ENCODE results near the gene MAMSTR. TPM values are rescaled to one million over a fixed set of nuclear protein-coding genes. Genes with fewer than 3 reads are reported as not detected.
"Not testable (repeated sequence)": the region's sequence is repeated elsewhere in the genome, so short reads cannot be mapped to it uniquely, and the experiment has no call there.

The MAMSTR gene
- total RNA-seq, 1 donor from 2014 or later = 5.2 TPM

GRCh38 chr19:48708471-48708870 lies 11.1 kb downstream of the MAMSTR start:
- Histone ChIP-seq H3K27me3 (ENCODE audit: control insufficient read depth in 3 of 3, insufficient read depth in 3 of 3, low read length in 3 of 3) (no peaks in the 10 kb centered on the region), H3K4me1 (ENCODE audit: control insufficient read depth in 3 of 3, insufficient read depth in 3 of 3, low read length in 3 of 3) (peaks cover 2 to 7% (median 4%) of the 10 kb centered on the region in 3 donors), H3K36me3 (ENCODE audit: control insufficient read depth in 3 of 3, insufficient read depth in 3 of 3, low read length in 3 of 3) (peaks cover 4 to 8% (median 6%) of the 10 kb centered on the region in 3 donors), H3K9ac (ENCODE audit: low read depth in 1 of 3, low read length in 3 of 3) (no peak overlapping the region), H3K9me3 (ENCODE audit: control insufficient read depth in 3 of 3, low read length in 3 of 3) (peaks cover 0 to 3% (median 0%) of the 10 kb centered on the region in 3 donors), H3K27ac (ENCODE audit: low read depth, low read length) (no peak overlapping the region), H3K4me3 (ENCODE audit: low read length in 3 of 3) (no peak overlapping the region)

- H3K4me3 ChIP-seq (ENCODE audit: low read length in 3 of 3) = no peak overlapping the region
- no peaks in the 10 kb centered on the region for H3K36me3 ChIP-seq (ENCODE audit: control insufficient read depth in 3 of 3, insufficient read depth in 3 of 3, low read length in 3 of 3)
- H3K27me3 ChIP-seq (ENCODE audit: control insufficient read depth in 3 of 3, insufficient read depth in 3 of 3, low read length in 3 of 3) = no peaks in the 10 kb centered on the region
- no peak overlapping the region for H3K9ac ChIP-seq (ENCODE audit: low read depth in 1 of 3, low read length in 3 of 3)
- H3K4me1 ChIP-seq (ENCODE audit: control insufficient read depth in 3 of 3, insufficient read depth in 3 of 3, low read length in 3 of 3) = no peaks in the 10 kb centered on the region
- H3K9me3 ChIP-seq (ENCODE audit: control insufficient read depth in 3 of 3, low read length in 3 of 3) = no peaks in the 10 kb centered on the region
- no peak overlapping the region for H3K27ac ChIP-seq (ENCODE audit: low read depth, low read length)
These were observed 14.1 kb downstream of the MAMSTR start for GRCh38 chr19:48705431-48705830.

GRCh38 chr19:48703316-48703715 lies 16.2 kb downstream of the MAMSTR start:
- Histone ChIP-seq H3K9ac (ENCODE audit: low read depth in 1 of 3, low read length in 3 of 3) (no peak overlapping the region), H3K4me3 (ENCODE audit: low read length in 3 of 3) (no peak overlapping the region), H3K27me3 (ENCODE audit: control insufficient read depth in 3 of 3, insufficient read depth in 3 of 3, low read length in 3 of 3) (no peaks in the 10 kb centered on the region), H3K4me1 (ENCODE audit: control insufficient read depth in 3 of 3, insufficient read depth in 3 of 3, low read length in 3 of 3) (peaks cover 0 to under 1% (median 0%) of the 10 kb centered on the region in 3 donors), H3K9me3 (ENCODE audit: control insufficient read depth in 3 of 3, low read length in 3 of 3) (no peaks in the 10 kb centered on the region), H3K36me3 (ENCODE audit: control insufficient read depth in 3 of 3, insufficient read depth in 3 of 3, low read length in 3 of 3) (no peaks in the 10 kb centered on the region), H3K27ac (ENCODE audit: low read depth, low read length) (no peak overlapping the region)

- H3K27ac ChIP-seq (ENCODE audit: low read depth, low read length) = no peak overlapping the region
- H3K4me3 ChIP-seq (ENCODE audit: low read length in 3 of 3) = no peak overlapping the region
- peaks cover 0 to 5% (median 0%) of the 10 kb centered on the region in 3 donors for H3K27me3 ChIP-seq (ENCODE audit: control insufficient read depth in 3 of 3, insufficient read depth in 3 of 3, low read length in 3 of 3)
- no peak overlapping the region for H3K9ac ChIP-seq (ENCODE audit: low read depth in 1 of 3, low read length in 3 of 3)
- no peaks in the 10 kb centered on the region for H3K36me3 ChIP-seq (ENCODE audit: control insufficient read depth in 3 of 3, insufficient read depth in 3 of 3, low read length in 3 of 3)
- peaks cover 0 to 4% (median 0%) of the 10 kb centered on the region in 3 donors for H3K4me1 ChIP-seq (ENCODE audit: control insufficient read depth in 3 of 3, insufficient read depth in 3 of 3, low read length in 3 of 3)
- no peaks in the 10 kb centered on the region for H3K9me3 ChIP-seq (ENCODE audit: control insufficient read depth in 3 of 3, low read length in 3 of 3)
These were observed 16.8 kb downstream of the MAMSTR start for GRCh38 chr19:48702701-48703100.

GRCh38 chr19:48698046-48698445 lies 21.5 kb downstream of the MAMSTR start:
- no peaks in the 10 kb centered on the region for H3K36me3 ChIP-seq (ENCODE audit: control insufficient read depth in 3 of 3, insufficient read depth in 3 of 3, low read length in 3 of 3)
- peaks cover 12 to 23% (median 14%) of the 10 kb centered on the region in 3 donors for H3K27me3 ChIP-seq (ENCODE audit: control insufficient read depth in 3 of 3, insufficient read depth in 3 of 3, low read length in 3 of 3)
- H3K9ac ChIP-seq (ENCODE audit: low read depth in 1 of 3, low read length in 3 of 3) = no peak overlapping the region
- no peaks in the 10 kb centered on the region for H3K9me3 ChIP-seq (ENCODE audit: control insufficient read depth in 3 of 3, low read length in 3 of 3)
- H3K4me1 ChIP-seq (ENCODE audit: control insufficient read depth in 3 of 3, insufficient read depth in 3 of 3, low read length in 3 of 3) = peaks cover 6 to 10% (median 8%) of the 10 kb centered on the region in 3 donors
- no peak overlapping the region for H3K4me3 ChIP-seq (ENCODE audit: low read length in 3 of 3)
- no peak overlapping the region for H3K27ac ChIP-seq (ENCODE audit: low read depth, low read length)

- Histone ChIP-seq H3K9me3 (ENCODE audit: control insufficient read depth in 3 of 3, low read length in 3 of 3) (no peaks in the 10 kb centered on the region), H3K9ac (ENCODE audit: low read depth in 1 of 3, low read length in 3 of 3) (peak overlapping the region in 2 of 3 donors; percentile 32 to 50), H3K36me3 (ENCODE audit: control insufficient read depth in 3 of 3, insufficient read depth in 3 of 3, low read length in 3 of 3) (no peaks in the 10 kb centered on the region), H3K27ac (ENCODE audit: low read depth, low read length) (no peak overlapping the region), H3K4me1 (ENCODE audit: control insufficient read depth in 3 of 3, insufficient read depth in 3 of 3, low read length in 3 of 3) (peaks cover 6 to 10% (median 8%) of the 10 kb centered on the region in 3 donors), H3K27me3 (ENCODE audit: control insufficient read depth in 3 of 3, insufficient read depth in 3 of 3, low read length in 3 of 3) (peaks cover 12 to 23% (median 14%) of the 10 kb centered on the region in 3 donors), H3K4me3 (ENCODE audit: low read length in 3 of 3) (peak overlapping the region in 2 of 3 donors; percentile 46 to 52)
These were observed 23.0 kb downstream of the MAMSTR start for GRCh38 chr19:48696353-48697010.

GRCh38 chr19:48695743-48696352 lies 23.7 kb downstream of the MAMSTR start, which contains the start of gene FUT2:
TSS of gene FUT2 (plus strand) at chr19:48695971. CDS start at chr19:48702957, 6,986 bp downstream.
- Histone ChIP-seq H3K27me3 (ENCODE audit: control insufficient read depth in 3 of 3, insufficient read depth in 3 of 3, low read length in 3 of 3) (peaks cover 12 to 23% (median 14%) of the 10 kb centered on the region in 3 donors), H3K9me3 (ENCODE audit: control insufficient read depth in 3 of 3, low read length in 3 of 3) (no peaks in the 10 kb centered on the region), H3K27ac (ENCODE audit: low read depth, low read length) (no peak within 1 kb of the TSS), H3K4me3 (ENCODE audit: low read length in 3 of 3) (peak within 1 kb of the TSS in 2 of 3 donors; percentile 46 to 52), H3K4me1 (ENCODE audit: control insufficient read depth in 3 of 3, insufficient read depth in 3 of 3, low read length in 3 of 3) (peaks cover 6 to 10% (median 8%) of the 10 kb centered on the region in 3 donors), H3K9ac (ENCODE audit: low read depth in 1 of 3, low read length in 3 of 3) (peak within 1 kb of the TSS in 2 of 3 donors; percentile 32 to 50), H3K36me3 (ENCODE audit: control insufficient read depth in 3 of 3, insufficient read depth in 3 of 3, low read length in 3 of 3) (no peaks in the 10 kb centered on the region)

- H3K36me3 ChIP-seq (ENCODE audit: control insufficient read depth in 3 of 3, insufficient read depth in 3 of 3, low read length in 3 of 3); H3K27ac ChIP-seq (ENCODE audit: low read depth, low read length); H3K9ac ChIP-seq (ENCODE audit: low read depth in 1 of 3, low read length in 3 of 3); H3K4me3 ChIP-seq (ENCODE audit: low read length in 3 of 3); H3K4me1 ChIP-seq (ENCODE audit: control insufficient read depth in 3 of 3, insufficient read depth in 3 of 3, low read length in 3 of 3); H3K9me3 ChIP-seq (ENCODE audit: control insufficient read depth in 3 of 3, low read length in 3 of 3): not testable (repeated sequence)
- H3K27me3 ChIP-seq (ENCODE audit: control insufficient read depth in 3 of 3, insufficient read depth in 3 of 3, low read length in 3 of 3) = peaks cover 12 to 23% (median 14%) of the 10 kb centered on the region in 3 donors
These were observed 25.9 kb downstream of the MAMSTR start for GRCh38 chr19:48693629-48694028.

GRCh38 chr19:48689449-48689848 lies 30.1 kb downstream of the MAMSTR start:
- H3K4me1 ChIP-seq (ENCODE audit: control insufficient read depth in 3 of 3, insufficient read depth in 3 of 3, low read length in 3 of 3) = no peaks in the 10 kb centered on the region
- H3K27ac ChIP-seq (ENCODE audit: low read depth, low read length) = no peak overlapping the region
- no peaks in the 10 kb centered on the region for H3K9me3 ChIP-seq (ENCODE audit: control insufficient read depth in 3 of 3, low read length in 3 of 3)
- no peaks in the 10 kb centered on the region for H3K36me3 ChIP-seq (ENCODE audit: control insufficient read depth in 3 of 3, insufficient read depth in 3 of 3, low read length in 3 of 3)
- no peak overlapping the region for H3K9ac ChIP-seq (ENCODE audit: low read depth in 1 of 3, low read length in 3 of 3)
- H3K4me3 ChIP-seq (ENCODE audit: low read length in 3 of 3) = no peak overlapping the region
- no peaks in the 10 kb centered on the region for H3K27me3 ChIP-seq (ENCODE audit: control insufficient read depth in 3 of 3, insufficient read depth in 3 of 3, low read length in 3 of 3)

- Histone ChIP-seq H3K9me3 (ENCODE audit: control insufficient read depth in 3 of 3, low read length in 3 of 3) (no peaks in the 10 kb centered on the region), H3K27ac (ENCODE audit: low read depth, low read length) (no peak overlapping the region), H3K9ac (ENCODE audit: low read depth in 1 of 3, low read length in 3 of 3) (no peak overlapping the region), H3K4me3 (ENCODE audit: low read length in 3 of 3) (no peak overlapping the region), H3K36me3 (ENCODE audit: control insufficient read depth in 3 of 3, insufficient read depth in 3 of 3, low read length in 3 of 3) (no peaks in the 10 kb centered on the region), H3K27me3 (ENCODE audit: control insufficient read depth in 3 of 3, insufficient read depth in 3 of 3, low read length in 3 of 3) (no peaks in the 10 kb centered on the region), H3K4me1 (ENCODE audit: control insufficient read depth in 3 of 3, insufficient read depth in 3 of 3, low read length in 3 of 3) (peaks cover 0 to 5% (median 0%) of the 10 kb centered on the region in 3 donors)
These were observed 31.7 kb downstream of the MAMSTR start for GRCh38 chr19:48687776-48688175.
